Fibroblast of lung (primary cell): Measurements from ENCODE around the gene UBE2E3. TPM values are rescaled to one million over a fixed set of nuclear protein-coding genes. Genes with fewer than 3 reads are reported as not detected.

Source experiments
- DNase-seq, 2 donors: peaks; one replicate each; pipeline versions ENCODE4 v3.0.0 to v3.0.0-alpha.2; 2010; ENCODE audit warnings: low read depth in 2 of 2
- H2AFZ ChIP-seq: 2 replicates; pipeline ENCODE4 v1.5.1; 2012; ENCODE audit warnings: low read length, control low read depth, inconsistent platforms
- H3K27ac ChIP-seq: 2 replicates; pipeline ENCODE4 v1.5.1; 2011; ENCODE audit warnings: low read length, control low read depth; ENCODE audit not compliant: insufficient read depth
- H3K27me3 ChIP-seq: 2 replicates; pipeline ENCODE4 v1.5.1; 2011; ENCODE audit warnings: mild to moderate bottlenecking, low read length; ENCODE audit not compliant: control insufficient read depth, insufficient read depth
- H3K36me3 ChIP-seq: 2 replicates; pipeline ENCODE4 v1.5.1; 2011; ENCODE audit warnings: low read length; ENCODE audit not compliant: control insufficient read depth, insufficient read depth
- H3K4me1 ChIP-seq: 2 replicates; pipeline ENCODE4 v1.5.1; 2011; ENCODE audit warnings: low read length; ENCODE audit not compliant: control insufficient read depth, insufficient read depth; ENCODE audit errors: extremely low read depth
- H3K4me2 ChIP-seq: 2 replicates; pipeline ENCODE4 v1.5.1; 2011; ENCODE audit warnings: low read length, control low read depth; ENCODE audit not compliant: insufficient read depth; ENCODE audit errors: extremely low read depth
- H3K4me3 ChIP-seq, 4 experiments: fragments of 200-600 bp in 1 of 4; sonication (generic) in 1 of 4; replicated peaks in 1 of 4; 2 replicates each; pipeline ENCODE4 v1.5.1; 2011 to 2016; ENCODE audit warnings: low read length in 4 of 4, low read depth in 3 of 4, mild to moderate bottlenecking in 3 of 4, control low read depth in 2 of 4, inconsistent platforms in 1 of 4, mixed read lengths in 1 of 4; ENCODE audit not compliant: insufficient read depth in 1 of 4; ENCODE audit errors: control extremely low read depth in 1 of 4
- H3K79me2 ChIP-seq: 2 replicates; pipeline ENCODE4 v1.5.1; 2012; ENCODE audit warnings: mild to moderate bottlenecking, low read length, inconsistent platforms; ENCODE audit not compliant: control insufficient read depth, insufficient read depth
- H3K9ac ChIP-seq: 2 replicates; pipeline ENCODE4 v1.5.1; 2011; ENCODE audit warnings: mild to moderate bottlenecking, low read length, control low read depth; ENCODE audit not compliant: insufficient read depth
- H3K9me3 ChIP-seq: 2 replicates; pipeline ENCODE4 v1.5.1; 2012; ENCODE audit warnings: low read depth, low read length; ENCODE audit not compliant: control insufficient read depth, insufficient read depth
- H4K20me1 ChIP-seq: 2 replicates; pipeline ENCODE4 v1.5.1; 2011; ENCODE audit warnings: low read length; ENCODE audit not compliant: control insufficient read depth, insufficient read depth; ENCODE audit errors: extremely low read depth
- EZH2 ChIP-seq: IDR thresholded peaks from 2 replicates; pipeline ENCODE4 v1.5.1; 2012; ENCODE audit warnings: low read length, control low read depth, mild to moderate bottlenecking; ENCODE audit errors: missing control alignments
- polyA plus RNA-seq, 2 donors: library from polyadenylated mRNA; depleted of rRNA in 1 of 2; stranded (reverse) in 1 of 2; unstranded in 1 of 2; fragments of >200 nt; gene quantifications; 2 replicates each; pipeline ENCODE4 v1.2.1, GENCODE V29; 2011 to 2012; ENCODE audit warnings: missing spikeins in 1 of 2
- total RNA-seq: library from RNA; depleted of rRNA; stranded (reverse); fragments of >200 nt; gene quantifications from 2 replicates; pipeline ENCODE4 v1.2.1, GENCODE V29; 2014
- TF ChIP-seq, protein P1 (sequence below), 2 donors: IDR thresholded peaks in 1 of 2; conservative IDR thresholded peaks in 1 of 2; 1 replicate in 1 of 2; 2 replicates in 1 of 2; pipeline ENCODE4 v1.5.1; 2011 to 2012; ENCODE audit warnings: low read length in 2 of 2, control low read depth in 1 of 2, inconsistent platforms in 1 of 2, low read depth in 1 of 2, mild to moderate bottlenecking in 1 of 2

The UBE2E3 gene
- total and polyA plus RNA-seq, 2 donors (not counting 1 experiment from before 2014, with no cell fraction given), result 57.5 to 138 TPM

DNA sequence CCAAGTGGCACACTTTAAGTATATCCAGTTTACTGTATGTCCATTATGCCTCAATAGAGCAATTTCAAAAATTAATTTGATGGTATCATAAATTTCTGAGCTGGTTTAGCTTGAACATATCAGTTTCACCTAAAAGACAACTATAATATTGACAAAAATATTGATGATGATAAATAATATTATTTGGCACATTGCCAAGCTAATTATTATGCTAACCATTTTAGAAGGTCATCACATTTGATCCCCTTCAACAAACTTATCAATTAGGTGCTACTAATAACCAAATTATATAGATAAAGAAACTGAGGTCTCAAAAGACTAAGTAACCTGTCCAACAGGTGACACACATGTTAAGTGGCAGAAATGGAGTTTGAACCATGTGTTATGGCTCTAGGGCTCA is 26.9 kb upstream of the UBE2E3 start:
- Histone ChIP-seq H2AFZ (no peak overlapping the region), H3K9me3 (no peaks in the 10 kb centered on the region), H4K20me1 (no peaks in the 10 kb centered on the region), H3K9ac (no peak overlapping the region), H3K79me2 (no peaks in the 10 kb centered on the region), H3K36me3 (no peaks in the 10 kb centered on the region), H3K4me2 (no peak overlapping the region), H3K27ac (no peak overlapping the region), H3K27me3 (no peaks in the 10 kb centered on the region), H3K4me3 (no peak overlapping the region), H3K4me1 (no peaks in the 10 kb centered on the region)
- TF ChIP-seq, protein P1, sequence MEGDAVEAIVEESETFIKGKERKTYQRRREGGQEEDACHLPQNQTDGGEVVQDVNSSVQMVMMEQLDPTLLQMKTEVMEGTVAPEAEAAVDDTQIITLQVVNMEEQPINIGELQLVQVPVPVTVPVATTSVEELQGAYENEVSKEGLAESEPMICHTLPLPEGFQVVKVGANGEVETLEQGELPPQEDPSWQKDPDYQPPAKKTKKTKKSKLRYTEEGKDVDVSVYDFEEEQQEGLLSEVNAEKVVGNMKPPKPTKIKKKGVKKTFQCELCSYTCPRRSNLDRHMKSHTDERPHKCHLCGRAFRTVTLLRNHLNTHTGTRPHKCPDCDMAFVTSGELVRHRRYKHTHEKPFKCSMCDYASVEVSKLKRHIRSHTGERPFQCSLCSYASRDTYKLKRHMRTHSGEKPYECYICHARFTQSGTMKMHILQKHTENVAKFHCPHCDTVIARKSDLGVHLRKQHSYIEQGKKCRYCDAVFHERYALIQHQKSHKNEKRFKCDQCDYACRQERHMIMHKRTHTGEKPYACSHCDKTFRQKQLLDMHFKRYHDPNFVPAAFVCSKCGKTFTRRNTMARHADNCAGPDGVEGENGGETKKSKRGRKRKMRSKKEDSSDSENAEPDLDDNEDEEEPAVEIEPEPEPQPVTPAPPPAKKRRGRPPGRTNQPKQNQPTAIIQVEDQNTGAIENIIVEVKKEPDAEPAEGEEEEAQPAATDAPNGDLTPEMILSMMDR (conservative IDR thresholded peaks at IDR 0.05 in 1 of 2, IDR thresholded peaks at IDR 0.05 in 1 of 2; ENCODE audit: low read depth in 1 of 2, low read length in 2 of 2), result no peak
- TF ChIP-seq EZH2, result no peak
- DNase-seq, result no peak

GRCh38 chr2:180955101-180955500 is 25.3 kb upstream of the UBE2E3 start:
- no peaks in the 10 kb centered on the region for H3K27me3 ChIP-seq
- H3K4me3 ChIP-seq, result no peak overlapping the region
- H3K9ac ChIP-seq, result no peak overlapping the region
- no peaks in the 10 kb centered on the region for H3K36me3 ChIP-seq
- no peak overlapping the region for H3K27ac ChIP-seq
- H3K9me3 ChIP-seq, result no peaks in the 10 kb centered on the region
- no peaks in the 10 kb centered on the region for H3K79me2 ChIP-seq
- no peaks in the 10 kb centered on the region for H4K20me1 ChIP-seq
- H3K4me2 ChIP-seq, result no peak overlapping the region
- no peak overlapping the region for H2AFZ ChIP-seq
- TF ChIP-seq EZH2, result no peak
- no peaks in the 10 kb centered on the region for H3K4me1 ChIP-seq
- DNase-seq, result no peak

GRCh38 chr2:180959787-180960186 is 20.6 kb upstream of the UBE2E3 start:
- Histone ChIP-seq H3K79me2 (no peaks in the 10 kb centered on the region), H3K9me3 (no peaks in the 10 kb centered on the region), H2AFZ (no peak overlapping the region), H3K4me3 (no peak overlapping the region), H3K27ac (no peak overlapping the region), H3K36me3 (no peaks in the 10 kb centered on the region), H3K27me3 (no peaks in the 10 kb centered on the region), H4K20me1 (no peaks in the 10 kb centered on the region), H3K9ac (no peak overlapping the region), H3K4me1 (no peaks in the 10 kb centered on the region), H3K4me2 (no peak overlapping the region)
- DNase-seq, result no peak
- TF ChIP-seq EZH2, result no peak
- TF ChIP-seq, protein P1 (conservative IDR thresholded peaks at IDR 0.05 in 1 of 2, IDR thresholded peaks at IDR 0.05 in 1 of 2; ENCODE audit: low read depth in 1 of 2, low read length in 2 of 2), result no peak
